Daoy (cell line): ENCODE data around the gene UBXN6. TPM values are rescaled to one million over a fixed set of nuclear protein-coding genes. Genes with fewer than 3 reads are reported as not detected.

Experiments used
- DNase-seq: peaks from one replicate; pipeline ENCODE4 v3.0.0-alpha.2; 2015; ENCODE audit warnings: low read depth
- total RNA-seq: library from RNA; depleted of rRNA; stranded (reverse); fragments of >200 nt; shearing (Covaris generic); gene quantifications from 2 replicates; pipeline ENCODE4 v1.2.3, GENCODE V29; 2014

UBXN6 gene
- total RNA-seq, 1 experiment from 2014 or later: 57.9 TPM

- DNase-seq: no peak
Observed at GRCh38 chr19:4493929-4494690, 36.5 kb upstream of the UBXN6 start.

DNA sequence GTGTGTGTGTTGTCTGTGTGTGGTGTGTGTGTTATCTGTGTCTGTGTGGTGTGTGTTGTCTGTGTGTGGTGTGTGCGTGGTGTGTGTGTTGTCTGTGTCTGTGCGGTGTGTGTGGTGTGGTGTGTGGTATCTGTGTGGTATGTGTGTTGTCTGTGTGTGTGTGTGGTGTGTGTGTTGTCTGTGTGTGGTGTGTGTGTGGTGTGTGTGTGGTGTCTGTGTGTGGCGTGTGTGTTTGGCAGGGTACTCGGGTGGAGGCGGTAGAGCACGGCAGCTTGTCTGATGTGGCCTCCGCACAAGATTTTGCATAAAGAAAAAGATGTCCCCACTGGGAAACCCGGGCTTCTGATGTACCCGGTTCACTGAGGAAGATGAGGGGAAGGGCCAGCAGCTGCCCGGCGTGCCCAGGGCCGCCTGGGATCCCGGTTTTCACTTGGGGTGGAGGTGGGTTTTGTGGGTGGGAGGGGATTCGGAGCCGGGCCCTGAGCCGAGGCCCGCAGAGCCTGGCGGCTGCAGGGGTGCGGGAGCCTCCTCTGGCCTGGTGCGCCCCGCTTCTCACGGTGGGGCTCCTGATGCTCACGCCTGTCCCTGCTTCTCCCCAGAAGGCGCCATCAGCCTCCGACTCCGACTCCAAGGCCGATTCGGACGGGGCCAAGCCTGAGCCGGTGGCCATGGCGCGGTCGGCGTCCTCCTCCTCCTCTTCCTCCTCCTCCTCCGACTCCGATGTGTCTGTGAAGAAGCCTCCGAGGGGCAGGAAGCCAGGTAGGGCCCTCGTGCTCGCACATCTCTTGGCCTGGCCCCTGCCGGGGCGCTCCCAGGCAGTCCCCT lies 35.7 kb upstream of the UBXN6 start:
- no peak for DNase-seq

DNA sequence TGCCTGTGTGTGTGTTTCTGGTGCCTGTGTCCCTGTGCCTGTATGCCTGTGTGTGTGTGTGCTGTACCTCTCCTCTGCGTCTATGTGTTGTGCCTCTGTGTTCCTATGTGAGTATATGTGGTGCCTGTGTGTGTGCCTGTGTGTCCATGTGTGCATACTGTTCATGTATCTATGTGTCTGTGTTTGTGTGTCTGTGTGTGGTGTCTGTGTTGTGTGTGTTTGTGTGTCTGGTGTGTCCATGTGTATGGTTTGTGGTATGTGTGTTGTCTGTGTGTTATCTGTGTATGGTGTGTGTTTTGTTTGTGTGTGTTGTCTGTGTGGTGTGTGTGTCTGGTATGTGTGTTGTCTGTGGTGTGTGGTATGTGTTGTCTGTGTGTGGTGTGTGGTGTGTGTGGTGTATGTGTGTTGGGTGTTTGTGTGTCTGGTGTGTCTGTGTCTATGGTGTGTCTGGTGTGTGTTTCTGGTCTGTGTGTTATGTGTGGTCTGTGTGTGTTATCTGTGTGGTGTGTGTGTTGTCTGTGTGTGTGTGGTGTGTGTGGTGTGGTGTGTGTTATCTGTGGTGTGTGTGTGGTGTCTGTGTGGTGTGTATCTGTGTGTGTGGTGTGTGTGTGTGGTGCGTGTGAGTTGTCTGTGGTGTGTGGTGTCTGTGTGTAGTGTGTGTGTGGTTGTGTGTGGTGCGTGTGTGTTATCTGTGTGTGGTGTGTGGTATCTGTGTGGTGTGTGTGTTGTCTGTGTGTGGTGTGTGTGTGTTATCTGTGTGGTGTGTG lies 34.9 kb upstream of the UBXN6 start:
- DNase-seq: no peak

- no peak for DNase-seq
Observed at GRCh38 chr19:4491446-4491845, 33.9 kb upstream of the UBXN6 start.

DNA sequence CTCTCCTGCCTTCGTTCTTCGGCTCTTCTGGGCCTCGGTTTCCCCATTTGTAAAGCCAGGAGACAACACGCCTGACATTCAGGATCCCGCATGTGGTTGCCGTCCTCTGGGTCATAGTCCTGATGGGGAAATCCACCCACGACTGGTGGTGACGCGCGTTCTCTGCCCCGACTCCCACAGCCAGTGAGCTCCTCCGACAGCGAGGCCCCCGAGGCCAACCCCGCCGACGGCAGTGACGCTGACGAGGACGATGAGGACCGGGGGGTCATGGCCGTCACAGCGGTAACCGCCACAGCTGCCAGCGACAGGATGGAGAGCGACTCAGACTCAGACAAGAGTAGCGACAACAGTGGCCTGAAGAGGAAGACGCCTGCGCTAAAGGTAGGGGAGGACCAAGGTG lies 30.9 kb upstream of the UBXN6 start:
- no peak for DNase-seq

GRCh38 chr19:4487572-4487971 lies 30.0 kb upstream of the UBXN6 start:
- DNase-seq: no peak

- DNase-seq: no peak
Observed at GRCh38 chr19:4483385-4483784, 25.8 kb upstream of the UBXN6 start.

- no peak for DNase-seq
Observed at GRCh38 chr19:4482721-4483364, 25.2 kb upstream of the UBXN6 start.

- no peak for DNase-seq
Observed at GRCh38 chr19:4477034-4477801, 19.6 kb upstream of the UBXN6 start.

DNA sequence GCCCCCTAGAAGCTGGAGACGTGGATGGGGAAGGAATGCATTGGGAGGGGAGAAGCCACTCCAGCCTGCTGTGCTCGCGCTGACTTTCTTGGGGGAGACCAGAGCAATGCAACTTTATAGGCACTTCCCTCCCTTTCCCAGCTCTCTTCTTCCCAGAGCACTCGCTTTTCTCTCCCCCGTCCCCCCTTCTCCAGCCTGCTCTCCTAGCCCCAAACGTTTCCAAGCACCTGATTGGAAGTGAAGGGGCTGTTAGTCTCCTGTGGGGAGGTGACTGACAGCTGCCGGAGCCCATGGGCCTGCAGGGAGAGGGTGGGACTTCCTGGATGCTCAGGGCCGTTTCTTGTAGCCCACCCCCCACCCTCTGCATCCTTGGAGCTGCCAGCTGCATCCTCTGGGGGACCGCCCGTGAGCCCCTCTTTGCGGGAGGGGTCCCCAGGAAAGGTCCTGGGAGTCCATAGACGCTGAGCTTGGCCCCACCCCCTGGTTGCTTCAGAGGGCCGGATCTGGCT lies 17.0 kb upstream of the UBXN6 start:
- DNase-seq: peak; percentile 59

DNA sequence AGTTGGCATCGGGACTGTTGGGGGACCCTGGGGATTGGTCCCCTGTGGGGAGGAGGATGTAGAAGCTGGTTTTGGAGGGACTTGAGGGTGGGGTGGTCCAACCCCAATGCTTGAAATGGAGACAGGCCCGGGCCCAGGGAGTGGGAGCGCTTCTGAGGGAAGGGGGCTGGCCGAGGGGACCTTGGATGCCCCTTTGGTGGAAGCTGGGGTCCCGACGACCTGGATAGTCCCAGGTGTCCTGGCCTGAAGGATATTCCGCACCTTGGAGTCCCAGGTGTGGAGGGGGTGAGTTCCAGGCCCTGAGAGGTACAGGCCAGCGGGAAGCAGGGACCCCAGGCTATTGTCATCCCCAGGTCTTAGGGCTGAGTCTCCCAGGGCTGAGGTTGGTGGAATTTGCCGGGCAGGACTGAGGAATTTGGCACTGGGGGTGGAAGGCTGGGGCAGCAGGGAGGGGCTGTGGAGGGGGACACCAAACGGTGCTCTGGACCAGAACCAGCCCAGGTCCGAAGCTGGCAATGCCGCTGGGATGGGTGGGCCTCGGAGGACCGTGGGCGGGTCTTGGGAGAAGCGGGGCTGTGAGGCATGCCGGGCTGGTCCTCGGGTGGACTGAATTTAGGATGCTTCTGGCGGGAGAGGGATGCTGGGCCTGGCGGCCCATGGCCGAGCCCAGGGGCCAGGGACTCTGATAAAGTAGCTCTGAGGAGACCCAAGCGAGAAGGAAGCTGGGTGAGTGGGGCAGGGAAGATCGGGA lies 16.3 kb upstream of the UBXN6 start:
- no peak for DNase-seq

DNA sequence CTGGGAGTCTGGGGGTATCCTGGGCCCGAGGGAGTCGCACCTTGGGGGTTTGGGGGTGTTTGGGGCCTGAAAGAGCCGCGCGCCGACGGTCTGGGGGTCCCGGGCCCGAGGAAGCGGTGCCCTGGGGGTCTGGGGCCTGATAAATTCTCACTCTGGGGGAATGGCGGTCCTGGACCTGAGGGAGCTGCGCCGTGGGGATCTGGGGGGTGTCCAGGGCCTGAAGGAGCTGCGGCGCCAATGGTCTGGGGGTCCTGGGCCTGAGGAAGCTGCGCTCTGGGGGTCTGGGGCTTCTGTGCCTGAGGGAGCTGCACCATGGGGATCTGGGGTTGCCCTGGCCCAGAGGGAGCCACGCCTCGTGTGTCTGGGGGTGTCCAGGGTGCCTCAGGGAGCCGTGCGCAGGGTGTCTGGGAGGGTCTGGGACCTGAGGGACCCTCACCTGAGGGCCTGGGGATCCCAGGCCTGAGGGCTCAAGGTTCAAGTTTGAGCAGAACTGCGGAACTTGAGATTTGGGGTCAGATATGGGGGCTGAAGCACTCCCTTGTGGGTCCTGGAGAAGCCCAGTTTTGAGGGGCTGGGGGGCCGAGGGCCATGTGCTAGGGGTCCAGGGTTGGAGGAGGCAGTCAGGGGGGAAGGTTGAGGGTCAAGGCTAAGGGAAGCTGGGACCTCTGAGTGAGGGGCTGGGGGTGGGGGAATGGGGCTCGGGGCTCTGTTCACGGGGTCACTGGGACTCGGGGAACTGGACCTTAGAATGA lies 15.6 kb upstream of the UBXN6 start:
- no peak for DNase-seq

- no peak for DNase-seq
Observed at GRCh38 chr19:4472174-4472974, 14.8 kb upstream of the UBXN6 start, which contains the start of gene HDGFL2. TSS of gene HDGFL2 (plus strand) at chr19:4472297. CDS start at chr19:4472351, 54 bp downstream.

DNA sequence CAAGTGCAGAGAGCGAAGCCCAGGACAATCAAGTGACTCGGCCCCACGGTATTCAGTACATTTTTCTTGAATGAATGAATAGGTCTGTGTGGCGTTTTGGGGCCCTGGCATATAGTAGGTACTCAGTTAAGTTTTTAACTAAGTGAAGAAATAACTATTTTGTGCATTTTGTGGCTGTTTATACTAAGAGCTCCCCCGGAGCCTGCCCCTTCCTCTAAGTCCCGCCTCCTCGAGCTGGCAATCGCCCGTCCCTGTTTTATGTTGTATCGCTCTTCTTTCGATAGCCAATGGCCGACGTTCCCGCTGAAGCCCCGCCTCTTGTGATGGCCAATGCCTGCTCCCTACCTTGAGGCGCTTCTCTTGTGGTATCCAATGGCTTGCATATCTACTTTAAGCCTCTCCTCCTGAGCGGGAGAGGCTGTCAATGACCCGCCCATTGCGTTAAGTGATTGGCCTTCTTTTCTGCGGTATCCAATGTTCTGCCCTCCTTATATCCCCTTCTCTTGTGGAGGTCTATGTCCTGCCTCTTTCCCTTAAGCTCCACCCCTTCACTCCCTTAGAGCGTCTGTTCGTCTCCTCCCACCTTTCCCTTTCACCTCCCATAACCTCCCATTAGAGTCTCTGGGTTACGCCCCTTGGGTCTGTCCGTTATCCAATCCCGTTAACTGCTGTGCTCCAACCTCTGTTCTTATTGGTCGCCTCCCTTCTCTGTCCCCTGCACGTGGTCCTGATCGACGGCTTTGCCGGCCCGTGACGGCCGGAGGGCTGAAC lies 14.0 kb upstream of the UBXN6 start:
- DNase-seq: peak; percentile 100

GRCh38 chr19:4467835-4468234 lies 10.2 kb upstream of the UBXN6 start:
- DNase-seq: no peak

- DNase-seq: no peak
Observed at GRCh38 chr19:4464815-4465581, 7.4 kb upstream of the UBXN6 start.
